Nucleus accumbens (tissue), 56 donors: ENCODE results near the gene CELF6.

Experiments used
- DNase-seq, 56 donors: peaks; one replicate each; lab custom pipeline; 2025; lab: John Stamatoyannopoulos, UW

The CELF6 gene

DNA sequence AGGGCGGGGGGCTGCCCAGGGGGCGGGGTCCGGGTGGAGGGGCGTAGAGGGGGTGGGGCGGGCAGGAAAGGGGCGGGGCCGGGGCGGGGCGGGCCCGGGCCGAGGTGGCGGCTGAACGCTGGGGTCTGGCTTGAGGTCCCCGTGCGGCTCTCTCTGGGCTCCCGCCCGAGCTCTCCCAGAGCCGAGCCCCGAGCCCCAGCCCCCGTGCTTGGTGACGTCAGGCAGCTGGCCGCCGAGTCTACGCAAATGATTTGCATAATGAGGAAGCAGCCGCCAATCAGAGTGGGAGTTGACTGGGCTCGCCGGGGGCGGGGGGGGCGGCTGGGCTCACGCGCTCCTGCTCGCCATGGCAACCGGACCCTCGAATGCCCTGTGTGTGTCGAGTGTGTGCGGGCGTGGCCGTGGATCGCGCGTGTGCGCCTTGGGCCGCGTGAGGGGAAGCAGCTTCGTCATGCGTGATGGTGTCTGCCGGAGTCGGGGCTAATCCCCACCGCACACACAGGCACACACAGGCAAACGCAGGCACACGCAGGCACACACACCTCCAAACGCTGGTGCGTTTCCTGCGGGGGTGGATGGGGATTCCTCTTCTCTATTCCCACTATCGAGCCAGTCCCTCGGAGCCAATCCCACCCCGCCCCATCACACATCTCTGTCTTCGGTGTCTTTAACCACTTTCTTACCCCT lies at the start of gene CELF6:
Gene CELF6 (minus strand): TSS at position 173 of the 687 bp plus-strand sequence. CDS start 283 bp downstream, outside the sequence.
- peak in 53 of 56 donors; percentile 7 to 92 (median 70) for DNase-seq

DNA sequence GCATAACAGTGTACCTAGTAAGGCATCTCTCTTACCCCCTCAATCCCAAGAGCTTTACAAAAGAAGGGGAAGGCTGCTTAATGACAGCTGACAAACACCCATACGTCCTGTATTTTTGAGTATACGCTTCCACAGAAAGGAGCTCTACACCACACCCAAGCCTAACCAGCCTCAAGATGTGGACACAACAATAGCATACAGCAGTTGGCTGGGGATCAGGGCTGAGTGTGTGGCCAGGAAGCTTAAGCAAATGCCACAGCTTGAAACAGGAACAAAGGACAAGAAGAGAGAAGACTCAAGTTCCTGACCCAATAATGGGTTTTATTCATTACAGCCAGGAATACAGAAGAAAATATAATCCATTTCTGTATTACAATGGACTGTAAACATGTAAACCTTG lies 48.9 kb upstream of the CELF6 start:
- peak in 2 of 56 donors; percentile 6 to 17 for DNase-seq

DNA sequence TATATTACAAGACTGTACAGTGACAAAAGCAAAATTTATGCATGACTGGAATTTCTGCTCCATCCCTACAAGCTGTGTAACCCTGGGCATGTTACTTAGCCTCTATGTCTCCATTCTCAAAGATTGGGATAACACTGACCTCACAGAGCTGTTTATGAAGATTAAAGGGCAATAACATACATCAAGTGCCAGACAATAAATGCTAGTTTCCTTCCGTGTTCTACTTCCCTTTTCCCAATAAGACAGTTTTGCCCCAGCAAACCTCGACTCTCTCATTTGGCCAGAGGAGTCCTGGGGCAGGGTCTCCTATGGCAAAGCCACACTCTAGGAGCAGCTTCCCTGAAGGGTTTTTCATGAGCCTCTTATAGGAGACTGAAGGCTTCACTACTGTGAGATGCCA lies 48.4 kb upstream of the CELF6 start:
- DNase-seq, result no peak

DNA sequence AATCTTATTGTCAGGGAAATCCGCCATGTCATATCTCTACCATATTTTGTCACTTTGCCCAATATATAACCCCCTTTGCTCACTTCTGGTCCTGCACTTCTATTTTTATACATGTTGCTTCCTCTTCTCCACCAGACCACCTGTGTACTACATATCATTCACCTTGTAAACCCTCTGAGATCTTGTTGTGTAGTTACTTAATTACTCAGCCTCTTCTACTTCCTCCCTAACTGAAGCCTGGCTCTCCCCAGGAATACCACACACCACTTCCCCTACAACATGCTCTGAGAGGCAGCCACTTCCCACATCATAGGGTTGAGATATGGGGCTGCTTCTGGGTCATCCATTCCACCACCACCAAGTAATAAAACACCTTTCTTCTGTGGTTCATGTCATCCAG lies 45.9 kb upstream of the CELF6 start:
- peak in 2 of 56 donors; percentile 1 to 2 for DNase-seq

DNA sequence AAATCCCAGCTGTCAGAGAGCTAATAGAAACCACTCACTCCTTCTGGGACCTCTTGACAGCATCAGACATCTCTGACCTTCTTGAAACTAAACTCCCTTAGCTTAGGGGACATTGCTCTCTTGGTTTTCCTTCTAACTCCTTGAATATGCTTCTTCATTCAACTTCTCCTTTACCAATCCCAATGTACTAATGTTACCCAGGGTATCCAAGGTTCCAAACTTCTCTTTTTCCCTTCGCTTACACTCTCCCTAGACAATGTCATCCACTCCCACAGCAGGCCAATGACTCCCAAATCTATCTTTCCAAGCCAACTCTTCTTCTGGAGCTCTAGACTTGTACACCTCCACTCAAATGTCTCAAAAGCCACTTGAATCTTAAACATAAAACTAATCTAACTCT lies 41.2 kb upstream of the CELF6 start:
- no peak for DNase-seq

DNA sequence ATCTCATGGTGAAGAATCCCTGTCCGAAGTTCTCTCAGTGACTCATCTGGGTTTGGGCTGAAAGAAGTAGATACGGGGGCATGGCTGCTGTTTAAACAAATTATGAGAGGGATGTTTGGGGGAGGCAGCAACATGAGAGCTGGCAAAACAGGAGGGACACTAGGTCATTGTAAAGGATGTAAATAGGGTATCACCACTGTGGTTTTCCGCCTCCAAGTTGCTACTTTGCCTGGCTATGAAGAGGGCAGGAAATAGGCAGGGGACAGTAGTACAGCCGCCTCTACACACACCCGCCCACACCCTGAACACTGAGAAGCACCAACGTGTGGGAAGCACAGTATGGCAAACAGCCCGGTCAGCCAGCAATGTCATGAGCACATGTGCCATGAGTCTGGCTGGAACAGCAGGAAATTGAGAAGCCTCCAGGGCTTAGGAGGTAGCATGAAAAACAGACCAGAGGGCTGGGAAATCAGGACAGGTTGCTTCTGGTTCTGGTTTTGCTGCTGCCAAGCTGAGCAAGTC lies 38.8 kb upstream of the CELF6 start:
- peak in 1 of 56 donors; percentile 3 for DNase-seq

DNA sequence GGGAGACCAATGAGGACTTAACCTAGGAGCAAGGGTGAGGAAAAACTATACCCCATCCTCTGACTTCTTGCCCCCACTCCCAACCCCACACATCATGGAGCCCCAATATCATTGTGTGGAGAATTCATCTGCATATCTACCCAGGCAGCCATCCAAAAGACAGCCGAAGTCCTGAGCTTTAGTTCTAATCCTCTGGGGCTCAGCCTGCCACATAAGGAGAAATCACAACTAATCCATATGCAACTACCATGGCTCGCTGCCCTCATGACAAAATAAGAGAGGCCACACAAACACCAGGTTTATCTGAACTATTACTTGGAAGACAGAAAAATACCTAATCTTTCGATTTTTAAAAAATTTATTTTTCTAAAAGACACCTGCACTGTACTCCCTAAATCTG lies 38.2 kb upstream of the CELF6 start:
- no peak for DNase-seq

DNA sequence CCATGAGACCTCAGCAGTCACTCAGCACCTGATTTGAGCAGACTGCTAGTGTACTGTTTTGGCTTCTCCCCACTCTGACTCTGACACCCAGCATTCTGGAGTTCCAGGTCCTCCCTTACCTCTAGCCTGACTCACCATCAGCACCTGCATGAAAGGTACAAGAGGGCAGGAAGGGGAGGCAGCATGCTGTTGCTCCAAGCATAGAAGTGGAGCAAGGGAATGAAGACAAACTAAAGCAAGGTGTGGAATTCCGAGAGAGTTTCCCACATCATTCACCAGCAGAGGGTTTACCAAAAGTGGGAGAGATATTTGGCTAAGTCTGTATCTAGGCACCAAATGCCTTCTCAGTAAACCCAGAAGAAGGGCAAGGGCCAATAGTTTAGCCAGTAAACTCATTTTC lies 34.5 kb upstream of the CELF6 start:
- DNase-seq, result no peak

DNA sequence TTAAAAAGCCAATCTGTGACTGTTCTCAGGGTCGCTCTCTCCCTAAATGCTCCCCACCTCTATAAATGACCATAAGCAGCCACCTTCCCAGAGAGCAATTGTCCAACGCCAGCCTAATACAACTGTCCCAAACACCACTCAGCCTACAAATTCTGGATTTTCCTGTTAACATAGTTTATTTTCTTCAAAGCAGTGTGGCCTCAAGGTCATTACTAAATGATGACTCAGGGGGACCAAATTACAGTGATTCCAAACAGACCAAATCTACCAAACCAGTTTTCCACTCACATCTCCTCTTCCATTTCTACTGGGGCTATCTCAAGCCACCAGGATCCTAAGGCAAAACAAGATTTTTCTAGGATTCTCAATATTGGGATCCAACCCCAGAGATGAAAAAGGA lies 33.3 kb upstream of the CELF6 start:
- no peak for DNase-seq

DNA sequence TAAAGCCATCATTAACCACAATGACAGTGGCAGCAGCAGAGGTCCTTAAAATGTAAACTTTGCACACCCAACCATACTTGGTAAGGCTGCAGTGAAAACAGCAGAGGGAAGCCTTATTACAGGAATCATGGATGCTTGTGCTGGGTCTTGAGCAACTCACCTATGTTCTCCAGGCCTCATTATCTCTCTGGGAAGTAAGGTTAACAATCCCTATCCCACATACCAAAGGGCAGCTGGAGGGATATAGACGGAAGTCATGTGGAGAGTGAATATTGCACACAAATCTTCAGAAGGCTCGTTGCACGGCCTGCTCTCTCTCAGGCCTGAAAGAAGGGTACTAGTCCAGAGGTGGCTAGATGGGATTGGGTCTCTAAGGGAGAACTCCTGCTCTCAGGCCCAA lies 25.8 kb upstream of the CELF6 start:
- no peak for DNase-seq

DNA sequence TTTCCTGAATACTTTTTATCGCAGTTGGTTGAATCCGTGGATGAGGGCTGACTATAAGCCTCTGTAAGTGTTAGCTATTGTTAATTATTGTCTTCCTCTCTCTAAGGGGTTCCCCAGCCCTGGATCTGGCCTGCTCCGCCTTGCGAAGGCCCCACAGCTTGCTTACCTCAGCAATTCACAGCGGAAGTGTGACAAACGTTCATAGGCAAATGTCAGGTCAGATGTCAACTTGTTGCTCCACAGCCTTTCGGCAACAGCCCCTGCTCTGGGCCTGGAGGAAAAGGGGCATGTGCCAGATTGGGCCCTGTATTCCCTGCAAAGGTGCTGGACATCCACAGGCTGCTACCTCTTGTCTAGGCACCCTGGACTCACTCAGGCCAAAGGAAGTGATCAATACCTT lies 25.3 kb upstream of the CELF6 start:
- DNase-seq, result no peak

DNA sequence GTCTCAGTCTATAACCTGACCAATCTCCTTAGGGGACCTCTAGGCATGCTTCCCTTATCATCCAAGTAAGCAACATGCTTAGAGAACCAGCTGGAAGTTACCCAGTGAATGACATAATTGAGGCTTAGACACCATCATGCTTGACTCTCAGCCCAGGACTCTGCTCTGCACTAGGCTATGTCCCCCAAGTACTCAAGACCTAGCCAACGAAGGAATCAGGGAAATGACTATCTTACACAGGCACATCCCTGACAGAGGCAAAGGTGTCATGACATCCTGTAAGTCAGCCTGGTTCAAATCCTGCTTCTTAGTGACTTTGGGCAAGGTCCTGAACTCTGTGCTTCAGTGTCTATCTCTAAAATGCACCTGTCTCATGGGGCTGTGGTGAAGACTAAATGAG lies 24.6 kb upstream of the CELF6 start:
- DNase-seq, result no peak

DNA sequence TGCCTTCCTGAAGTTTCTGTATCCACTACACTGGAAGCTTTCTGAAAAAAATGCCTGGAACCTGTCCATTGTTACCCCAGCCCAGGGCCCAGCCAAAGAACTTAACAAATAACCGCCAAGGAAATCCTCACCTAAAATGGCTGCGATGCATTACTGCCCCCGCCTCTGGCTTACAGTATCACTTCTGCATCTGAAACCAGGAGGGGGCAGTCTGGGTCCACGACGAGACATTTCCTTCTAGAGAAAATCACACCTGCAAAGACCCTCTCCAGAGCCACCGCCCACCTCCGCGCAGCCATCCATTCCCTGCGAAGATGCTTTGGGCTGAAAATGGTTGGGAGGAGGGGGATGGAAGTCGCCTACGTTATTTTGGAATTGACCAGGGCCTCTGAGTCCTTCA lies 22.4 kb upstream of the CELF6 start:
- peak in 2 of 56 donors; percentile 8 to 11 for DNase-seq

DNA sequence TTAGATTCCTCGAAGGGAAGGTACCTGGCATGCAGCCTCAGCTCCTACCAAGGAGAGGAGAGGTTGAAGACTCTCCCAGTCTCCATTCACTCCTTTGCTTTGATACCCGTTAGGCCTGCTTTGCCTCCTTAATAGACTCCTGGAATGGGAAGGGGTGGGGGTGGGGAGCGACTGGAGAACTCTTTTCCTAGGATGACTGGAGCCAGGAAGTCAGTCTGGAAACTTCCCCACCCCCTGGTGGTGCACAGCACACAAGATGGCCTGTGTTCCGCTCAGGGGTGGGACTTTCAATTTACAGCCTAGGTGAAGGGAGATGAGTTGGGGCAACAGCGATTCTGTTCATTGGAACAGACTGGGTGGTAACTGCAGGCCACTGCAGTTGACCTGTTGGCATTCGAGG lies 21.4 kb upstream of the CELF6 start:
- no peak for DNase-seq

DNA sequence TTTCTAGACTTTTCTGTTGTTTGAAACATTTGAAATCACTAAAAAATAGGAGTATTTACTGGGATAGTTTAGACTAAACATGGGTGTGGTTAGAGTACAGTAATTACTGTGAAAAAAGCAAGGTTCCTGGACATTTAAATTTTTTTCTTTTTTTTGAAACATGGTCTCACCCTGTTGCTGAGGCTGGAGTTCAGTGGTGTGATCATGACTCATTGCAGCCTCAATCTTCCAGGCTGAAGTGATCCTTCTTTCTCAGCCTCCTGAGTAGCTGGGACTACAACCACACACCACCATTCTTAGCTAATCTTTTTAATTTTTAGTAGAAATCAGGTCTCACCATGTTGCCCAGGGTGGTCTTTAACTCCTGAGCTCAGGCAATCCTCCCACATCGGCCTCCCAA lies 20.4 kb upstream of the CELF6 start:
- DNase-seq, result no peak

DNA sequence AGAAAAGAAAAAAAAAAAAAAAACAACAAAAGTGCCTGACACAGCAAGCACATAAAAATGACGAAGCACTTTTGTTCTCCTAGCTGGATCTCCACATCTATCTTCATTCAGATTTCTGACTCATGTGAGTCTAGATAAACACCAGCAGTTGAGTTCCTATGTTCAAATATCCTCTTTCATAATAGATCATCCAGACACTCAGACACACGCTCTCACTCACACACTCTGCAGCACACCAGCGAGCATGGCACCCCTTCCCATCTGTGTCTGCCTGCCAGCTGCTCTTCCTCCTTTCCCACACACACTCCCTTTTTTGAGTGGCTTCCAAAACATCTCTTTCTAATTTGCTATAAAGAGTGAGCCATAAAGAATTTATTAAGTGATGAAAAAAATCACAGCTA lies 19.8 kb upstream of the CELF6 start:
- DNase-seq, result peak in 12 of 56 donors; percentile 1 to 36 (median 11)

DNA sequence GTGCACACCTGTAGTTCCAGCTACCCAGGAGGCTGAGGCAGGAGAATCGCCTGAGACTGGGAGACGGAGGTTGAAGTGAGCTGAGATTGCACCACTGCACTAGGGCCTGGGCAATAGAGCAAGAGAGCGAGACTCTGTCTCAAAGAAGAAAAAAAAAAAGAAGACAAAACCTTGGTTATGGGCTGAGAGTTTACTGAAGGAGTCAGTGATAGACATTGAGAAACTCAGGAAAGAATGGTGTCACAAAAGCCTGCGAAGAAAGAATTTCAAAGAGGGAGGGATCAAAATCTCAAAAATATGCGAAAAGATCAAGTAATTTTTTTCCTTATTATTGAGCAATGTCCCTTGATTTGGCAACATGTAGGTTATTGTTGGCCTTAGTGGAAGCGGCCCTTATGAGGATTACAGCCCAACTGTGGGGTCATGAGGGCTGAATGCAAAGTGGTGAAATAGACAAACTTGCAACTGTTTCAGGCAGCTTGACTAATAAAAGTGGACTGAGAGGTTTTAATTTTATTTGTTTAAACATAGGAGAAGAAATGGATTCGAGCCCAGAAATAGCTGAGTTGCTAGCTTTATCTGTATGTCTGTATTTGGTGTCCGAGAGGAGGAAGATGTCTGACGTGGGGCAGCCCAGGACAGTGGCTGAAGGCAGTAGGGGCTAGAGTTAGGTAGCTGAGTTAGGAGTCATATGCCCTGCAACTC lies 18.8 kb upstream of the CELF6 start:
- DNase-seq, result no peak

DNA sequence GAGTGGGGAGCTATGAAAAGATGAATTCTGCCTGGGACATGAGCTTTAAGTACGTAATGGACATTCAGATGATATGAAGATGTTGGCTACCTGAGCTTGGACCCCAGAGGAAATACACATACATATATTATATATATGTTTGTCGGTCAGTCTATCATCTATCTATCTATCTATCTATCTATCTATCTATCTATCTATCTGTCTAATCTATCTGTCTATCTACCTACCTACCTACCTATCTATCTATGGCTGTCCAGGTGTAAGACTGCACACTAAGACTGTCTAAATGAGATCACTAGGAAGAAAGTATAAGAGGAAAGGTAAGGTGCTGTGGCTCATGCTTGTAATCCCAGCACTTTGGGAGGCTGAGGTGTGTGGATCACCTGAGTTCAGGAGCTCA lies 18.2 kb upstream of the CELF6 start:
- no peak for DNase-seq

DNA sequence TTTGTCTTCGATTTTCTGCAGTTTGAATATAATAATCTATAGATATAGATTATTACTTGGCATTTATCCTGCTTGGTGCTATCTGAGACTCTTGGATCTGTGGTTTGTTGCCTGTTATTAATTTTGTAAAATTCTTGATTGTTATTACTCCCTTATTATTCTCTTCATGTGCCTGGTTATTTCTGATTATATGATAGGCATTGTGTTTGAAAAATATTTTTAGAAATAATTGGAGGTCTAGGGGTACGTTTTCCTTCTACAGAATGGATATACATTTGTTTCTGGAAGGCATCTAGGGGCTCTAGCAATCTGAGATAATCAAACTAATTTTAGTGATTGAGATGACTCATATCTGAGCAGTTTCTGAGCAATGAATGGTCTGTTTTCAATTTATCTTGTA lies 14.9 kb upstream of the CELF6 start:
- no peak for DNase-seq

DNA sequence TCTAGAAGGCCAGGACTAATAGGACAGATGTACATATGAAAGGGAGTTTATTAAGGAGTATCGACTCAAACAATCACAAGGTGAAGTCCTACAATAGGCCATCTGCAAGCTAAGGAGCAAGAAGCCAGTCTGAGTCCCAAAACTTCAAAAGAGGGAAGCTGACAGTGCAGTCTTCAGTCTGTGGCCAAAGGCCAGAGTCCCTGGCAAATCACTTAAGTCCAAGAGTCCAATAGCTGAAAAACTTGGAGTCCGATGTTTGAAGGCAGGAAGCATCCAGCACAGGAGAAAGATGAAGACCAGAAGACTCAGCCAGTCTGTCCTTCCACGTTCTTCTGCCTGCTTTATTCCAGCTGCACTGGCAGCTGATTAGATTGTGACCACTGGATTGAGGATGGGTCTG lies 11.1 kb upstream of the CELF6 start:
- no peak for DNase-seq

DNA sequence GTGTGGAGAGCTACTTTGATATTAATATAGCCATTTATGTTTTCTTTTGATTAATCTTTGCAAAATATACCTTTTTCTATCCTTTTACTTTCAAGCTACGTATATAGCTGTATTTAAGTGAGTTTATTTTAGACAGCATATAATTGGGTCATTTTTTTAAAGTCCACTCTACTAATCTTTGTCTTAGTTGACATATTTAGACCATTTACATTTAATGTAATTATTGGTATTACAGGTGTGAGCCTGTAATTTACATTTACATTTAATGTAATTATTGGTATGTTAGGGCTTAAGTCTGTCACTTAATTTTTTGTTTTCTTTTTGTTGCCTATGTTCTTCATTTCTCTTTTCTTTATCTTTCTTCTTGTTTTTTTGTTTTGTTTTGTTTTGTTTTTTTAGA lies 3.8 kb upstream of the CELF6 start:
- no peak for DNase-seq

DNA sequence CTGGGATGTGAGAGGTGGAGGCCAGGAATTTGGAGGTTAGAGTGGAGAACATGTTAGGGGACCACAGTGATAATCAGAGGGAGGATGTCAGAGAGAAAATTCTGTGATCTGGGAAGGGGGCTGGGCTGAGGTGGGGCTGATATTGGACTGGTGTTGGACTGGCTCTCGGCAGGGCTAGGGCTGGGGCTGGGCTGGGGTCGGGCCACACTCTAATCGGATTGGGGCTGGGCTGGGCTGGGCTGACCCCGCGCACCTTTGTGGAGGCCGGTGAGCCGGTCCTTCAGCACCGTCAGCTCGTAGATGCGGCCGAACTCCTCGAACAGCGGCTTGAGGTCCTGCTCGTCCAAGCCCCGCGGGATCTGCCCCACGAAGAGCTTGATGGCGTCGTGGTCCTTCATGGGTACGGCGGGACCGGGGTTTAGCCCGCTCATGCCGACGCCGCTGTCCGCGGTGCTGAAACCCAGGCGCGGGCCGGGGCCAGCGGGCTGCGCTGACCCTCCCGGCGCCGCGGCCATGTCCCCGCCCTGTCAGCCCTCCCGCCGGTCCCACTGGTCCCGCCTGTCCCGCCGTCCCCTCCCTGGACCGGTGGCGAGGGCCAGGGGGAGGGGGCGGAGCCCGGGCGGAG lies 485 bp downstream of the CELF6 start:
- DNase-seq, result peak in 28 of 56 donors; percentile 31 to 82 (median 56)
